IMR-90 (cell line): ENCODE measurements around the gene VDR. TPM values are rescaled to one million over a fixed set of nuclear protein-coding genes. Genes with fewer than 3 reads are reported as not detected.

ENCODE experiments used
- ATAC-seq: fragments of 200-7000 bp; cut with Tn5 transposase; 2 replicates; pipeline ENCODE4 v1.9.1; 2020; ENCODE audit warnings: low read depth, mild to moderate bottlenecking, moderate library complexity
- BruUV-seq: library from RNA; stranded (reverse); fragments of 400-500 nt; replicated peaks from 2 replicates; lab custom pipeline; 2021; lab: Mats Ljungman, UMichigan
- CTCF ChIA-PET: fragments of 300-600 bp; formaldehyde crosslinking; extraction: SDS; loops from one replicate; lab custom pipeline; 2021; ENCODE audit warnings: antibody characterized with exemption; lab: Yijun Ruan, JAX
- POLR2A ChIA-PET: fragments of 300-600 bp; sonication (Branson Sonifier 250); formaldehyde crosslinking; loops from one replicate; lab custom pipeline; 2022; ENCODE audit warnings: antibody characterized with exemption; ENCODE audit not compliant: unreplicated experiment; lab: Charles Lee
- DNase-seq: peaks from one replicate; pipeline ENCODE4 v3.0.0; 2013
- H2AFZ ChIP-seq: replicated peaks from 2 replicates; pipeline ENCODE3; 2013; ENCODE audit warnings: low read length, mild to moderate bottlenecking; ENCODE audit not compliant: poor library complexity
- H2AK5ac ChIP-seq: 2 replicates; pipeline ENCODE4 v1.6.1; 2013; ENCODE audit warnings: low read depth, low read length, inconsistent platforms
- H2AK9ac ChIP-seq: replicated peaks from 2 replicates; pipeline ENCODE3; 2013; ENCODE audit warnings: mild to moderate bottlenecking, low read depth, low read length, moderate library complexity; ENCODE audit not compliant: poor library complexity
- H2BK120ac ChIP-seq: 2 replicates; pipeline ENCODE4 v1.6.1; 2013; ENCODE audit warnings: low read depth, low read length, inconsistent platforms
- H2BK15ac ChIP-seq: 3 replicates; pipeline ENCODE4 v1.6.1; 2013; ENCODE audit warnings: low read depth, low read length, inconsistent platforms
- H2BK20ac ChIP-seq: 2 replicates; pipeline ENCODE4 v1.6.1; 2013; ENCODE audit warnings: low read depth, mild to moderate bottlenecking, inconsistent platforms, low read length, moderate library complexity
- H2BK5ac ChIP-seq: 2 replicates; pipeline ENCODE4 v1.6.1; 2013; ENCODE audit warnings: mild to moderate bottlenecking, low read depth, low read length, inconsistent platforms; ENCODE audit not compliant: poor library complexity, severe bottlenecking
- H3K14ac ChIP-seq: replicated peaks from 2 replicates; pipeline ENCODE4 v1.6.1; 2013; ENCODE audit warnings: low read depth, low read length, inconsistent platforms
- H3K18ac ChIP-seq: 2 replicates; pipeline ENCODE4 v1.6.1; 2013; ENCODE audit warnings: low read depth, low read length, control low read depth
- H3K23ac ChIP-seq: 2 replicates; pipeline ENCODE4 v1.6.1; 2013; ENCODE audit warnings: low read depth, low read length, inconsistent platforms
- H3K27ac ChIP-seq: 2 replicates; pipeline ENCODE4 v1.5.1; 2013; ENCODE audit warnings: mild to moderate bottlenecking, control low read depth, low read length; ENCODE audit not compliant: insufficient read depth
- H3K27me3 ChIP-seq: 2 replicates; pipeline ENCODE4 v1.6.1; 2013; ENCODE audit warnings: low read length; ENCODE audit not compliant: control insufficient read depth, insufficient read depth
- H3K36me3 ChIP-seq: 2 replicates; pipeline ENCODE4 v1.6.1; 2013; ENCODE audit warnings: low read length, mixed read lengths; ENCODE audit not compliant: control insufficient read depth, insufficient read depth
- H3K4ac ChIP-seq: 2 replicates; pipeline ENCODE4 v1.6.1; 2013; ENCODE audit warnings: low read depth, low read length, inconsistent platforms
- H3K4me1 ChIP-seq: 2 replicates; pipeline ENCODE4 v1.6.1; 2013; ENCODE audit warnings: low read length, mixed read lengths; ENCODE audit not compliant: control insufficient read depth, insufficient read depth
- H3K4me2 ChIP-seq: 2 replicates; pipeline ENCODE4 v1.6.1; 2013; ENCODE audit warnings: low read depth, mild to moderate bottlenecking, control low read depth, low read length, moderate library complexity
- H3K4me3 ChIP-seq: 2 replicates; pipeline ENCODE4 v1.5.1; 2013; ENCODE audit warnings: low read depth, mild to moderate bottlenecking, control low read depth, low read length, moderate library complexity; ENCODE audit not compliant: insufficient read depth
- H3K56ac ChIP-seq: 2 replicates; pipeline ENCODE4 v1.6.1; 2013; ENCODE audit warnings: low read length, inconsistent platforms; ENCODE audit not compliant: insufficient read depth; ENCODE audit errors: extremely low read depth
- H3K79me1 ChIP-seq, 2 experiments: 2 replicates each; pipeline ENCODE4 v1.6.1; 2013; ENCODE audit warnings: low read length in 2 of 2, inconsistent platforms in 1 of 2, low read depth in 1 of 2
- H3K9ac ChIP-seq: 2 replicates; pipeline ENCODE4 v1.6.1; 2013; ENCODE audit warnings: low read depth, low read length, control low read depth
- H3K9me1 ChIP-seq: 2 replicates; pipeline ENCODE4 v1.6.1; 2013; ENCODE audit warnings: low read length, inconsistent platforms; ENCODE audit not compliant: insufficient read depth
- H3K9me3 ChIP-seq: 2 replicates; pipeline ENCODE4 v1.6.1; 2013; ENCODE audit warnings: low read length; ENCODE audit not compliant: control insufficient read depth, insufficient read depth
- H4K20me1 ChIP-seq: 2 replicates; pipeline ENCODE4 v1.6.1; 2013; ENCODE audit warnings: low read length, inconsistent platforms; ENCODE audit not compliant: insufficient read depth
- H4K5ac ChIP-seq: 2 replicates; pipeline ENCODE4 v1.6.1; 2013; ENCODE audit warnings: mild to moderate bottlenecking, low read depth, low read length, control low read depth
- H4K8ac ChIP-seq, 2 experiments: 2 replicates each; pipeline ENCODE4 v1.6.1; 2013; ENCODE audit warnings: low read depth in 2 of 2, low read length in 2 of 2, control low read depth in 1 of 2, inconsistent platforms in 1 of 2
- H4K91ac ChIP-seq: 2 replicates; pipeline ENCODE4 v1.6.1; 2013; ENCODE audit warnings: low read depth, low read length, inconsistent platforms; ENCODE audit not compliant: insufficient read depth
- BHLHE40 ChIP-seq: fragments of 150-350 bp; IDR thresholded peaks from 2 replicates; pipeline ENCODE4 v1.6.1; 2016; ENCODE audit warnings: mild to moderate bottlenecking, low read depth, low read length
- ELK1 ChIP-seq: fragments of 150-350 bp; IDR thresholded peaks from 2 replicates; pipeline ENCODE4 v1.6.1; 2016; ENCODE audit warnings: low read depth, mild to moderate bottlenecking, low read length, moderate library complexity, borderline replicate concordance
- MAFK ChIP-seq: IDR thresholded peaks from 2 replicates; pipeline ENCODE4 v1.6.1; 2012; ENCODE audit warnings: low read depth, low read length, improper control_type of control experiment
- MXI1 ChIP-seq: IDR thresholded peaks from 2 replicates; pipeline ENCODE4 v1.6.1; 2012; ENCODE audit warnings: low read depth, mild to moderate bottlenecking, low read length, moderate library complexity, borderline replicate concordance
- RFX5 ChIP-seq: IDR thresholded peaks from 2 replicates; pipeline ENCODE4 v1.8.0; 2012; ENCODE audit warnings: low read depth, mild to moderate bottlenecking, low read length, moderate library complexity
- USF2 ChIP-seq: fragments of 150-350 bp; IDR thresholded peaks from 2 replicates; pipeline ENCODE4 v1.6.1; 2017; ENCODE audit warnings: mild to moderate bottlenecking, antibody characterized with exemption, low read length, low read depth
- WGBS, 2 experiments: methylation state at CpG; one replicate each; pipeline versions ENCODE4 v1.1.5 to v1.1.7; 2013; ENCODE audit warnings: missing lambda C conversion rate in 2 of 2; ENCODE audit not compliant: insufficient read length in 1 of 2; ENCODE audit errors: extremely low coverage in 2 of 2; 5-methylcytosine and 5-hydroxymethylcytosine counted together
- dilution Hi-C: fragments of 300-500 bp; cut with HindIII; formaldehyde crosslinking; loops from one replicate; pipeline ENCODE4 v1.14.3; 2018; ENCODE audit warnings: low sequenced_read_pairs; ENCODE audit not compliant: unreplicated experiment
- in situ Hi-C: fragments of 300-500 bp; cut with MboI; formaldehyde crosslinking; loops from 3 replicates; pipeline ENCODE4 v1.14.3; 2019; ENCODE audit warnings: low sequenced_read_pairs, inconsistent platforms, mixed read lengths
- intact Hi-C: fragments of 100-400 bp; cut with micrococcal nuclease; formaldehyde crosslinking; loops from 2 replicates; pipeline ENCODE4 v1.10.0; 2022
- polyA plus RNA-seq, 3 experiments: library from polyadenylated mRNA; depleted of rRNA; stranded (reverse); fragments of >200 nt; gene quantifications; 2 replicates each; pipeline ENCODE4 v1.2.3, GENCODE V29; 2012; ENCODE audit warnings: low replicate concordance in 1 of 3
- total RNA-seq: library from RNA; depleted of rRNA; stranded (reverse); fragments of >200 nt; gene quantifications from 2 replicates; pipeline ENCODE4 v1.2.3, GENCODE V29; 2012

The VDR gene
- total and polyA plus RNA-seq, 2 of the 4 experiments (the other 2 are of a cell fraction) = 5.4 to 8.5 TPM

GRCh38 chr12:47884501-47884900, 20.3 kb downstream of the VDR start:
- CTCF ChIA-PET = no interaction called here
- no CpG with 5 or more reads among the region's 3 CpGs for WGBS, 2 experiments

More at GRCh38 chr12:47884501-47884900, 20.3 kb downstream of the VDR start:
- intact Hi-C loops (no loop called here), dilution Hi-C loops (no loop called here), in situ Hi-C loops (no loop called here)
- no peak overlapping the region for H4K91ac ChIP-seq
- no peak overlapping the region for H2AK9ac ChIP-seq
- H2AK5ac ChIP-seq = no peak overlapping the region
- no peak overlapping the region for H2BK5ac ChIP-seq
- H3K56ac ChIP-seq = no peak overlapping the region
- no peaks in the 10 kb centered on the region for H4K20me1 ChIP-seq
- no peak overlapping the region for H4K8ac ChIP-seq
- H2BK15ac ChIP-seq = peak overlapping the region; percentile 11; the same call in 1 of the 3 replicates
- H3K9me1 ChIP-seq = peaks cover 19% of the 10 kb centered on the region
- H3K4ac ChIP-seq = no peak overlapping the region
- peaks cover 0 to 24% of the 10 kb centered on the region in 2 experiments; a peak in 1 of 4 replicates for H3K79me1 ChIP-seq
- peaks cover 18% of the 10 kb centered on the region for H3K4me1 ChIP-seq
- H4K5ac ChIP-seq = no peak overlapping the region
- no peak overlapping the region for H3K23ac ChIP-seq
- H3K9me3 ChIP-seq = no peaks in the 10 kb centered on the region
- no peak overlapping the region for H3K4me3 ChIP-seq
- no peak for DNase-seq
- no peaks in the 10 kb centered on the region for H3K36me3 ChIP-seq
- no peak overlapping the region for H3K27ac ChIP-seq
- no peak overlapping the region for H3K9ac ChIP-seq
- H3K18ac ChIP-seq = no peak overlapping the region
- H3K27me3 ChIP-seq = no peaks in the 10 kb centered on the region
- H3K14ac ChIP-seq = no peak overlapping the region
- H2BK20ac ChIP-seq = 0 out of 2 replicates have a peak overlapping the region, but pooled peaks have one; percentile 9
- TF ChIP-seq ELK1 (no peak), MXI1 (no peak), RFX5 (no peak), USF2 (no peak), MAFK (no peak), BHLHE40 (no peak)
- no peak overlapping the region for H2AFZ ChIP-seq
- no peak overlapping the region for H3K4me2 ChIP-seq
- no peak for ATAC-seq
- POLR2A ChIA-PET = no interaction called here
- no TSS peak for BruUV-seq
- H2BK120ac ChIP-seq = no peak overlapping the region; the same call in 1 of the 2 replicates
